ENCODE results near the gene REC114. TPM values are rescaled to one million over a fixed set of nuclear protein-coding genes. Genes with fewer than 3 reads are reported as not detected.
"Not testable (repeated sequence)": the region's sequence is repeated elsewhere in the genome, so short reads cannot be mapped to it uniquely, and the experiment has no call there.

The REC114 gene
- polyA plus RNA-seq, 1 experiment, result not detected

DNA sequence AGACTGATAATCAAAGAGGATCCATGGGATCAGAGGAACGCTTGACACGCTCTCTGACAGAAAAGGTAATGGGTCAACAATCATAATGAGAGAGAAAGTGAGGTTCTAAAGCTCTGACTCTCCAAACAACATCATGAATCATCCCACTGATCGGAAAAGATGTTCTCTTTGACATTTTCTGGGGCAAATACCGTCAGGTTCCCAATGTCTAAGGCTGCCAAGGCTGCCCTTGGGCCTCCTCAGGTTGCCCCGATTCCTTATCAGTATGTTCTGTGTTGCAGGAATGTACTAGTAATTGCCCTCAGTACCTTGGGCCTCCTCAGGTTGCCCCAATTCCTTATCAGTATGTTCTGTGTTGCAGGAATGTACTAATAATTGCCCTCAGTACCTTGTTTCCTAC is 129.3 kb downstream of the REC114 start:
- peaks cover 23% of the 10 kb centered on the region for H3K36me3 ChIP-seq (ENCODE audit: control insufficient read depth, insufficient read depth, low read length)
- CTCF ChIA-PET, result interaction anchor here (1.1 to 2.0 kb wide), 3 partner anchors 12 to 749 kb away, joined by 3 to 6 read pairs (median 5); no protein-coding TSS in a partner anchor
- TF ChIP-seq, protein P1, sequence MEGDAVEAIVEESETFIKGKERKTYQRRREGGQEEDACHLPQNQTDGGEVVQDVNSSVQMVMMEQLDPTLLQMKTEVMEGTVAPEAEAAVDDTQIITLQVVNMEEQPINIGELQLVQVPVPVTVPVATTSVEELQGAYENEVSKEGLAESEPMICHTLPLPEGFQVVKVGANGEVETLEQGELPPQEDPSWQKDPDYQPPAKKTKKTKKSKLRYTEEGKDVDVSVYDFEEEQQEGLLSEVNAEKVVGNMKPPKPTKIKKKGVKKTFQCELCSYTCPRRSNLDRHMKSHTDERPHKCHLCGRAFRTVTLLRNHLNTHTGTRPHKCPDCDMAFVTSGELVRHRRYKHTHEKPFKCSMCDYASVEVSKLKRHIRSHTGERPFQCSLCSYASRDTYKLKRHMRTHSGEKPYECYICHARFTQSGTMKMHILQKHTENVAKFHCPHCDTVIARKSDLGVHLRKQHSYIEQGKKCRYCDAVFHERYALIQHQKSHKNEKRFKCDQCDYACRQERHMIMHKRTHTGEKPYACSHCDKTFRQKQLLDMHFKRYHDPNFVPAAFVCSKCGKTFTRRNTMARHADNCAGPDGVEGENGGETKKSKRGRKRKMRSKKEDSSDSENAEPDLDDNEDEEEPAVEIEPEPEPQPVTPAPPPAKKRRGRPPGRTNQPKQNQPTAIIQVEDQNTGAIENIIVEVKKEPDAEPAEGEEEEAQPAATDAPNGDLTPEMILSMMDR (IDR thresholded peaks at IDR 0.05; ENCODE audit: insufficient read depth, low read depth, low read length), result no peak

DNA sequence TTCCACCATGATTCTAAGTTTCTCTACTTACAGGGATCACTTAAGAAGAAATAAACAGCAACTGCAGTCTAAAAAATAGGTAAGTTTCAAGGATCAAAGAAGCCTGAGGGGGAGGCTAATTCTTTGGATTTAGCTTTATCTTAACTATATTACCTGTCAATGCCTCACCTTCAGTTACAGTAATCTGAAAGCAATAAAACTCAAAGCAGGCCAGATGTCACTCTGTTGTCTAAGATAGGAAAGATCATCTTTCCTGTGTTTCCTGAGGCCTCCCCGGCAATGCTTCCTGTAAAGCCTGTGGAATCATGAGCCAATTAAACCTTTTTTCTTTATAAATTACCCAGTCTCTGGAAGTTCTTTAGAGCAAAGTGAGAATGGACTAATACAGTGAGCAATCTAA is 130.1 kb downstream of the REC114 start:
- ChIA-PET POLR2A (no interaction called here), CTCF (interaction anchor here (1.7 to 2.0 kb wide), 2 partner anchors 63 to 127 kb away, joined by 5 read pairs; no protein-coding TSS in a partner anchor)
- Histone ChIP-seq H3K36me3 (ENCODE audit: control insufficient read depth, insufficient read depth, low read length) (peaks cover 23% of the 10 kb centered on the region), H3K27me3 (ENCODE audit: control insufficient read depth, insufficient read depth, low read length) (no peaks in the 10 kb centered on the region), H3K4me3 (ENCODE audit: low read depth, low read length) (no peak overlapping the region)
- DNase-seq (ENCODE audit: low read depth), result no peak
- TF ChIP-seq, protein P1 (IDR thresholded peaks at IDR 0.05; ENCODE audit: insufficient read depth, low read depth, low read length), result no peak

More for the DNA sequence above, 129.3 kb downstream of the REC114 start:
- Histone ChIP-seq H3K4me3 (ENCODE audit: low read depth, low read length) (no peak overlapping the region), H3K27me3 (ENCODE audit: control insufficient read depth, insufficient read depth, low read length) (no peaks in the 10 kb centered on the region)
- DNase-seq (ENCODE audit: low read depth), result no peak
- POLR2A ChIA-PET, result no interaction called here

DNA sequence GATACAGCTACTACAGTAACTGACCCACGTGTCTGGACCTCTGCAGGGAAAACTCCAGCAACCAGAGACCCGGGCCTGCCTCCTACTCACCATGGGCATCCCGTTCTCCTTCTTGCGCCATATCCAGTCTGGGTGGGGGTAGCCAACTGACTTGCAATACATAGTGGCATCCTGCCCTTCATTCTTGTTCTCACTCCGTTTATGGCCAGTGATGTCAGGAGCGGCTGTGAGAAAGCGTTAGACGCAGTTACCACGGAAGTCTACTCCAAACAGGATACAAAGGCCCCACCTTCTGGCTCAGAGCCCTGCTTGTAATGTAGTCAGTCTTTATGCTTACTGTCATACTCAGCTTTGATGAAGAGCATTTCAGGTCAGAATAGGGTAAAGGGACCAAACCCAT is 130.6 kb downstream of the REC114 start:
- peaks cover 22% of the 10 kb centered on the region for H3K36me3 ChIP-seq (ENCODE audit: control insufficient read depth, insufficient read depth, low read length)
- DNase-seq (ENCODE audit: low read depth), result peak; percentile 60
- POLR2A ChIA-PET, result no interaction called here
- CTCF ChIA-PET, result interaction anchor here (1.1 to 2.0 kb wide), 3 partner anchors 22 to 127 kb away, joined by 3 to 5 read pairs (median 5); no protein-coding TSS in a partner anchor
- TF ChIP-seq, protein P1 (IDR thresholded peaks at IDR 0.05; ENCODE audit: insufficient read depth, low read depth, low read length), result no peak
- no peaks in the 10 kb centered on the region for H3K27me3 ChIP-seq (ENCODE audit: control insufficient read depth, insufficient read depth, low read length)
- H3K4me3 ChIP-seq (ENCODE audit: low read depth, low read length), result no peak overlapping the region

DNA sequence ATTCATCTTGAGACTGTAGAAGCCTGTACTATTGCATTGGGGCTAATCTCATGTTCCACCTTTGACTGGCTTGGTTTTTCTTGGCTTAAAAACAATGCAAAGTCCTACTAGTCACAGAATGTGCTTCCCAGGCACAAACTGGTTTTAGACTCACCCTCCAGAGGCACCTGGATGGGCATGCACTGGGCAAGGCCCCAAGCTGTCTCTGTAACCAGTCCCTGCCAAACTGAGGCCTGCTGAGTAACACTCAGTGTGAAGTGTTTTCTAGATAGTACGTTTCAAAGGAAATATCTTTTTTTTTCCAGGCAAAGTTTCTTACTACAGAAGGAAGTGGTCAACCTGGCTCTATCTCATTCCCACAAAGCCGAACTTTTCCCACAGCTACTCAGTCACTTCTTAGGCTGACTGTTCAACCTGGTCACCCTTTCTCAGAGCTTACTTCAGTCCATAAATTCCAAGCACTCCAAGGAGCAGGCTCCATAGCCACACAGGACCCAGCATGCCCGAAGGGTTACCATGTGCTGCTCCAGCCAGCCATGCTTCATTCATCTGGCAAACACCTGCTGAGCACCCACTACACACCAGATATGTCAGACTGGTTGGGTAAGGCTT is 132.8 kb downstream of the REC114 start:
- TF ChIP-seq, protein P1 (IDR thresholded peaks at IDR 0.05; ENCODE audit: insufficient read depth, low read depth, low read length), result no peak
- POLR2A ChIA-PET, result interaction anchor here (1.0 kb wide), 1 partner anchor 56 kb away, joined by 4 read pairs; no protein-coding TSS in a partner anchor
- CTCF ChIA-PET, result interaction anchor here (0.9 kb wide), 1 partner anchor 61 kb away, joined by 5 read pairs; no protein-coding TSS in a partner anchor
- peak; percentile 14 for DNase-seq (ENCODE audit: low read depth)
- H3K36me3 ChIP-seq (ENCODE audit: control insufficient read depth, insufficient read depth, low read length), result peaks cover 12% of the 10 kb centered on the region
- H3K4me3 ChIP-seq (ENCODE audit: low read depth, low read length), result no peak overlapping the region
- no peaks in the 10 kb centered on the region for H3K27me3 ChIP-seq (ENCODE audit: control insufficient read depth, insufficient read depth, low read length)

DNA sequence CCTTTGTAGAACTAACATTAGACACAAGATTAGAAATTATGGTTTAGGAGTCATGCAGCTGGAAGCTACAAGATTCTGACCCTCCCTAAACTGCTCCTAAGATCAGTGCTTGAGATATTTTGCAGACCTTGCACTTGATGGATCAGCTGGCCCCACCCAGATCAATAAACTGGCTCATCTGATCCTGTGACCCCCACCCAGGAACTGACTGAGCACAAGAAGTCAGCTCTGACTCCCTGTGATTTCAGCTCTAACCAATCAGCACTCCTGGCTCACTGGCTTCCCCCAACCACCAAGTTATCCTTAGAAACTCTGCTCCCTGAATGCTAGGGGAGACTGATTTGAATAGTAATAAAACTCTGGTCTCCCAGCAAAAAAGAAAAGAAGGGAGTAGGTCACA is 134.6 kb downstream of the REC114 start:
- H3K4me3 ChIP-seq (ENCODE audit: low read depth, low read length); POLR2A ChIA-PET; H3K36me3 ChIP-seq (ENCODE audit: control insufficient read depth, insufficient read depth, low read length); DNase-seq (ENCODE audit: low read depth); CTCF ChIA-PET; H3K27me3 ChIP-seq (ENCODE audit: control insufficient read depth, insufficient read depth, low read length): not testable (repeated sequence)
